Keratinocyte (primary cell): Measurements from ENCODE around the gene SLIT3.

Source experiments
- CTCF ChIP-seq, 3 experiments: IDR thresholded peaks in 1 of 3; conservative IDR thresholded peaks in 1 of 3; optimal IDR thresholded peaks in 1 of 3; 2 replicates in 2 of 3; 3 replicates in 1 of 3; pipeline versions ENCODE3 to v1.5.1; 2011; ENCODE audit warnings: low read length in 3 of 3, mild to moderate bottlenecking in 3 of 3, moderate library complexity in 2 of 3, control low read depth in 1 of 3, inconsistent platforms in 1 of 3; ENCODE audit not compliant: insufficient read depth in 2 of 3; ENCODE audit errors: extremely low read depth in 1 of 3
- EZH2 ChIP-seq: IDR thresholded peaks from one replicate; pipeline ENCODE4 v1.6.1; 2012; ENCODE audit warnings: inconsistent platforms, mild to moderate bottlenecking, low read length, moderate library complexity

- no peak for TF ChIP-seq CTCF (optimal IDR thresholded peaks at IDR 0.05 in 1 of 3, IDR thresholded peaks at IDR 0.05 in 1 of 3, conservative IDR thresholded peaks at IDR 0.05 in 1 of 3; ENCODE audit: extremely low read depth in 1 of 3, insufficient read depth in 2 of 3, low read length in 3 of 3)
- TF ChIP-seq EZH2, result no peak
Measured at GRCh38 chr5:168656633-168657032, 644.3 kb downstream of the SLIT3 start.
